Measurements from ENCODE around the gene HOXD4. TPM values are rescaled to one million over a fixed set of nuclear protein-coding genes. Genes with fewer than 3 reads are reported as not detected.

HOXD4 gene
- total and polyA plus RNA-seq, 4 donors: 0.12 to 1.1 (median 0.48) TPM

GRCh38 chr2:176156807-176157498 is 5.6 kb downstream of the HOXD4 start, which contains the start of gene HOXD3:
HOXD3 (plus strand) TSS chr2:176157307; CDS start chr2:176169115, 11,808 bp downstream.
- no peak within 1 kb of the TSS for H3K9ac ChIP-seq (ENCODE audit: insufficient read depth in 1 of 2, low read length in 2 of 2)
- no peak for TF ChIP-seq CTCF (IDR thresholded peaks at IDR 0.05; ENCODE audit: control extremely low read depth, extremely low read depth)
- peak in 1 of 3 donors; percentile 6 for DNase-seq
- H3K27ac ChIP-seq (ENCODE audit: low read depth in 1 of 2, low read length in 1 of 2): no peak within 1 kb of the TSS
- H3K36me3 ChIP-seq (ENCODE audit: control insufficient read depth in 4 of 4, insufficient read depth in 4 of 4, low read length in 4 of 4): no peaks in the 10 kb centered on the region
- peaks cover 31 to 96% (median 94%) of the 10 kb centered on the region in 3 donors for H3K27me3 ChIP-seq (ENCODE audit: control insufficient read depth in 3 of 3, insufficient read depth in 3 of 3, low read length in 2 of 3)
- no peak within 1 kb of the TSS for H3K4me3 ChIP-seq
- WGBS, 2 donors: 3 to 7% methylated on average over 48 of the region's 48 CpGs
- ATAC-seq (ENCODE audit: insufficient read depth, low FRiP score): no peak
- H3K4me1 ChIP-seq (ENCODE audit: control insufficient read depth in 5 of 5, insufficient read depth in 5 of 5, low read length in 5 of 5): peaks cover 0 to 24% (median 9%) of the 10 kb centered on the region in 5 donors
- H3K9me3 ChIP-seq (ENCODE audit: control insufficient read depth in 4 of 4, insufficient read depth in 3 of 4, low read length in 3 of 4): peaks cover 0 to 19% (median 0%) of the 10 kb centered on the region in 4 donors

GRCh38 chr2:176157499-176158185 is 6.3 kb downstream of the HOXD4 start:
- DNase-seq (peak in 1 of 3 donors; percentile 25), ATAC-seq (ENCODE audit: insufficient read depth, low FRiP score) (no peak)
- Histone ChIP-seq H3K36me3 (ENCODE audit: control insufficient read depth in 4 of 4, insufficient read depth in 4 of 4, low read length in 4 of 4) (no peaks in the 10 kb centered on the region), H3K4me3 (no peak overlapping the region), H3K9me3 (ENCODE audit: control insufficient read depth in 4 of 4, insufficient read depth in 3 of 4, low read length in 3 of 4) (peaks cover 0 to 19% (median 0%) of the 10 kb centered on the region in 4 donors), H3K9ac (ENCODE audit: insufficient read depth in 1 of 2, low read length in 2 of 2) (no peak overlapping the region), H3K27me3 (ENCODE audit: control insufficient read depth in 3 of 3, insufficient read depth in 3 of 3, low read length in 2 of 3) (peaks cover 24 to 96% (median 96%) of the 10 kb centered on the region in 3 donors), H3K4me1 (ENCODE audit: control insufficient read depth in 5 of 5, insufficient read depth in 5 of 5, low read length in 5 of 5) (peaks cover 0 to 28% (median 9%) of the 10 kb centered on the region in 5 donors), H3K27ac (ENCODE audit: low read depth in 1 of 2, low read length in 1 of 2) (no peak overlapping the region)
- no peak for TF ChIP-seq CTCF (IDR thresholded peaks at IDR 0.05; ENCODE audit: control extremely low read depth, extremely low read depth)
- 5 to 10% methylated on average over 42 to 43 of the region's 43 CpGs for WGBS, 2 donors

GRCh38 chr2:176158186-176158591 is 6.8 kb downstream of the HOXD4 start:
- Histone ChIP-seq H3K9ac (ENCODE audit: insufficient read depth in 1 of 2, low read length in 2 of 2) (no peak overlapping the region), H3K9me3 (ENCODE audit: control insufficient read depth in 4 of 4, insufficient read depth in 3 of 4, low read length in 3 of 4) (peaks cover 0 to 20% (median 0%) of the 10 kb centered on the region in 4 donors), H3K4me1 (ENCODE audit: control insufficient read depth in 5 of 5, insufficient read depth in 5 of 5, low read length in 5 of 5) (peaks cover 0 to 28% (median 9%) of the 10 kb centered on the region in 5 donors), H3K4me3 (no peak overlapping the region), H3K36me3 (ENCODE audit: control insufficient read depth in 4 of 4, insufficient read depth in 4 of 4, low read length in 4 of 4) (no peaks in the 10 kb centered on the region), H3K27me3 (ENCODE audit: control insufficient read depth in 3 of 3, insufficient read depth in 3 of 3, low read length in 2 of 3) (peaks cover 23 to 96% (median 95%) of the 10 kb centered on the region in 3 donors), H3K27ac (ENCODE audit: low read depth in 1 of 2, low read length in 1 of 2) (no peak overlapping the region)
- DNase-seq (peak in 2 of 3 donors; percentile 25 to 44), ATAC-seq (ENCODE audit: insufficient read depth, low FRiP score) (no peak)
- no peak for TF ChIP-seq CTCF (IDR thresholded peaks at IDR 0.05; ENCODE audit: control extremely low read depth, extremely low read depth)
- 8 to 9% methylated on average over 22 of the region's 22 CpGs for WGBS, 2 donors
